ENCODE results near the gene SUMF1.

DNA sequence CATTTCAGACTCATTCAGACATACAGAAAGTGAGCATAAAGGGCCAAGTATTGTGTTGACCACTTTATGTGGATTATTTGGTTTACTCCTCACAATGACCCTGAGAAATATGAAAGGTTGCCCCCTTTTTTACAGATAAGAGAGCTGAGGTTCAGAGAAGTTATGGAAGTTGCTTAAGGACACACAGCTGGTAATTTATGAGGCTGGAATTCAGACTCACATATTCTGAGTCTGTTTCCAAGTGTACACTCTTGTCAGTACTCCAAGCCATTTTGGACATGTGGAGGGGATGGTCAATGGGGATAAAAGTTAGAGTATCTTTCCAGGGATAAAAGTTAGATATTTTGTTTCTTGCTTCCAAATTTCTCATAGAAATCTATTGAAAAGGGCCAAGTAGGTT lies 42.0 kb upstream of the SUMF1 start:
- TF ChIP-seq, protein P1, sequence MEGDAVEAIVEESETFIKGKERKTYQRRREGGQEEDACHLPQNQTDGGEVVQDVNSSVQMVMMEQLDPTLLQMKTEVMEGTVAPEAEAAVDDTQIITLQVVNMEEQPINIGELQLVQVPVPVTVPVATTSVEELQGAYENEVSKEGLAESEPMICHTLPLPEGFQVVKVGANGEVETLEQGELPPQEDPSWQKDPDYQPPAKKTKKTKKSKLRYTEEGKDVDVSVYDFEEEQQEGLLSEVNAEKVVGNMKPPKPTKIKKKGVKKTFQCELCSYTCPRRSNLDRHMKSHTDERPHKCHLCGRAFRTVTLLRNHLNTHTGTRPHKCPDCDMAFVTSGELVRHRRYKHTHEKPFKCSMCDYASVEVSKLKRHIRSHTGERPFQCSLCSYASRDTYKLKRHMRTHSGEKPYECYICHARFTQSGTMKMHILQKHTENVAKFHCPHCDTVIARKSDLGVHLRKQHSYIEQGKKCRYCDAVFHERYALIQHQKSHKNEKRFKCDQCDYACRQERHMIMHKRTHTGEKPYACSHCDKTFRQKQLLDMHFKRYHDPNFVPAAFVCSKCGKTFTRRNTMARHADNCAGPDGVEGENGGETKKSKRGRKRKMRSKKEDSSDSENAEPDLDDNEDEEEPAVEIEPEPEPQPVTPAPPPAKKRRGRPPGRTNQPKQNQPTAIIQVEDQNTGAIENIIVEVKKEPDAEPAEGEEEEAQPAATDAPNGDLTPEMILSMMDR (conservative IDR thresholded peaks at IDR 0.05; ENCODE audit: low read length), result no peak
- TF ChIP-seq EZH2phosphoT487 (IDR thresholded peaks at IDR 0.05; ENCODE audit: borderline replicate concordance), result no peak
